HEK293 (cell line): Measurements from ENCODE around the gene C1QBP.

Experiments
- BCL11A ChIP-seq: fragments of 450-650 bp; formaldehyde crosslinking; IDR thresholded peaks from 2 replicates; pipeline ENCODE4 v1.5.1; 2016; ENCODE audit warnings: low read depth, missing biosample characterization, missing genetic modification characterization
- INSM2 ChIP-seq: fragments of 450-650 bp; formaldehyde crosslinking; IDR thresholded peaks from 2 replicates; pipeline ENCODE4 v1.5.1; 2016; ENCODE audit warnings: missing biosample characterization, missing genetic modification characterization
- OVOL3 ChIP-seq: fragments of 450-650 bp; formaldehyde crosslinking; IDR thresholded peaks from 2 replicates; pipeline ENCODE4 v1.5.1; 2016; ENCODE audit warnings: missing biosample characterization, missing genetic modification characterization
- SETDB1 ChIP-seq: IDR thresholded peaks from one replicate; pipeline ENCODE4 v1.6.1; 2017; ENCODE audit warnings: mild to moderate bottlenecking, low read length, moderate library complexity, mixed read lengths; ENCODE audit not compliant: insufficient read length
- SP3 ChIP-seq: fragments of 450-650 bp; formaldehyde crosslinking; IDR thresholded peaks from 2 replicates; pipeline ENCODE4 v1.5.1; 2016; ENCODE audit warnings: missing biosample characterization, missing genetic modification characterization
- SP7 ChIP-seq: fragments of 450-650 bp; formaldehyde crosslinking; IDR thresholded peaks from 2 replicates; pipeline ENCODE4 v1.5.1; 2016; ENCODE audit warnings: missing biosample characterization, missing genetic modification characterization
- ZBTB48 ChIP-seq: fragments of 450-650 bp; formaldehyde crosslinking; IDR thresholded peaks from 2 replicates; pipeline ENCODE4 v1.5.1; 2016; ENCODE audit warnings: missing biosample characterization, missing genetic modification characterization
- ZBTB6 ChIP-seq: fragments of 450-650 bp; formaldehyde crosslinking; IDR thresholded peaks from 2 replicates; pipeline ENCODE4 v1.5.1; 2017; ENCODE audit warnings: missing biosample characterization, missing genetic modification characterization
- ZBTB7A ChIP-seq: fragments of 450-650 bp; formaldehyde crosslinking; IDR thresholded peaks from 2 replicates; pipeline ENCODE4 v1.5.1; 2016; ENCODE audit warnings: low read depth, missing biosample characterization, missing genetic modification characterization
- ZNF184 ChIP-seq: fragments of 450-650 bp; IDR thresholded peaks from 2 replicates; pipeline ENCODE4 v1.5.1; 2018; ENCODE audit warnings: missing biosample characterization, mild to moderate bottlenecking, missing genetic modification characterization
- ZNF2 ChIP-seq: fragments of 450-650 bp; formaldehyde crosslinking; IDR thresholded peaks from 2 replicates; pipeline ENCODE4 v1.5.1; 2016; ENCODE audit warnings: missing biosample characterization, missing genetic modification characterization
- ZNF449 ChIP-seq: fragments of 450-650 bp; formaldehyde crosslinking; IDR thresholded peaks from 2 replicates; pipeline ENCODE4 v1.5.1; 2017; ENCODE audit warnings: missing biosample characterization, mild to moderate bottlenecking, missing genetic modification characterization, moderate library complexity
- ZNF473 ChIP-seq: fragments of 450-650 bp; formaldehyde crosslinking; IDR thresholded peaks from 2 replicates; pipeline ENCODE4 v1.5.1; 2017; ENCODE audit warnings: missing biosample characterization, missing genetic modification characterization
- ZNF544 ChIP-seq: fragments of 450-650 bp; formaldehyde crosslinking; IDR thresholded peaks from 2 replicates; pipeline ENCODE4 v1.5.0; 2017; ENCODE audit warnings: missing biosample characterization, missing genetic modification characterization
- ZNF549 ChIP-seq: fragments of 450-650 bp; IDR thresholded peaks from 2 replicates; pipeline ENCODE4 v1.5.1; 2018; ENCODE audit warnings: missing biosample characterization, missing genetic modification characterization, mild to moderate bottlenecking, inconsistent platforms, moderate library complexity
- ZNF660 ChIP-seq: fragments of 450-650 bp; IDR thresholded peaks from 2 replicates; pipeline ENCODE4 v1.5.1; 2018; ENCODE audit warnings: missing biosample characterization, mild to moderate bottlenecking, missing genetic modification characterization
- ZNF747 ChIP-seq: fragments of 450-650 bp; formaldehyde crosslinking; IDR thresholded peaks from 2 replicates; pipeline ENCODE4 v1.5.1; 2016; ENCODE audit warnings: missing biosample characterization, missing genetic modification characterization
- ZNF768 ChIP-seq: fragments of 450-650 bp; formaldehyde crosslinking; IDR thresholded peaks from 2 replicates; pipeline ENCODE4 v1.5.1; 2018; ENCODE audit warnings: missing biosample characterization, mild to moderate bottlenecking, missing genetic modification characterization
- ZSCAN23 ChIP-seq: fragments of 450-650 bp; formaldehyde crosslinking; IDR thresholded peaks from 2 replicates; pipeline ENCODE4 v1.5.1; 2016; ENCODE audit warnings: missing biosample characterization, missing genetic modification characterization
- TF ChIP-seq, protein P1 (sequence below): fragments of 450-650 bp; formaldehyde crosslinking; IDR thresholded peaks from 2 replicates; pipeline ENCODE4 v1.5.1; 2016; ENCODE audit warnings: missing biosample characterization, missing genetic modification characterization
- TF ChIP-seq, protein P2 (sequence below): fragments of 450-650 bp; formaldehyde crosslinking; IDR thresholded peaks from 2 replicates; pipeline ENCODE4 v1.5.1; 2016; ENCODE audit warnings: missing biosample characterization, missing genetic modification characterization, low read depth
- TF ChIP-seq, protein P3 (sequence below): fragments of 450-650 bp; formaldehyde crosslinking; IDR thresholded peaks from 2 replicates; pipeline ENCODE4 v1.5.1; 2016; ENCODE audit warnings: missing biosample characterization, missing genetic modification characterization
- TF ChIP-seq, protein P4 (sequence below): fragments of 450-650 bp; formaldehyde crosslinking; IDR thresholded peaks from 2 replicates; pipeline ENCODE4 v1.5.1; 2017; ENCODE audit warnings: missing biosample characterization, missing genetic modification characterization
- TF ChIP-seq, protein P5 (sequence below): fragments of 450-650 bp; formaldehyde crosslinking; IDR thresholded peaks from 2 replicates; pipeline ENCODE4 v1.5.1; 2016; ENCODE audit warnings: missing biosample characterization, missing genetic modification characterization

C1QBP gene

GRCh38 chr17:5413682-5414081 is 25.3 kb downstream of the C1QBP start (continued):
- TF ChIP-seq, protein P1, sequence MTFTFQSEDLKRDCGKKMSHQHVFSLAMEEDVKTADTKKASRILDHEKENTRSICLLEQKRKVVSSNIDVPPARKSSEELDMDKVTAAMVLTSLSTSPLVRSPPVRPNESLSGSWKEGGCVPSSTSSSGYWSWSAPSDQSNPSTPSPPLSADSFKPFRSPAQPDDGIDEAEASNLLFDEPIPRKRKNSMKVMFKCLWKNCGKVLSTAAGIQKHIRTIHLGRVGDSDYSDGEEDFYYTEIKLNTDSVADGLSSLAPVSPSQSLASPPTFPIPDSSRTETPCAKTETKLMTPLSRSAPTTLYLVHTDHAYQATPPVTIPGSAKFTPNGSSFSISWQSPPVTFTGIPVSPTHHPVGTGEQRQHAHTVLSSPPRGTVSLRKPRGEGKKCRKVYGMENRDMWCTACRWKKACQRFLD: no peak
- no peak for TF ChIP-seq ZSCAN23 (tag by site-specific recombination)
- no peak for TF ChIP-seq SETDB1
- TF ChIP-seq ZNF473: no peak
- peak; percentile 85 for TF ChIP-seq INSM2 (tag by site-specific recombination)
- no peak for TF ChIP-seq ZNF768
- TF ChIP-seq ZBTB6 (tag by site-specific recombination): peak; percentile 63; the same call in 1 of the 2 replicates
- peak; percentile 26; the same call in 1 of the 2 replicates for TF ChIP-seq OVOL3 (tag by site-specific recombination)
- TF ChIP-seq SP3 (tag by site-specific recombination): peak; percentile 31
- TF ChIP-seq ZNF660 (tag by site-specific recombination): peak; percentile 58; the same call in 1 of the 2 replicates
- no peak for TF ChIP-seq ZNF544 (tag by site-specific recombination)
- TF ChIP-seq, protein P2, sequence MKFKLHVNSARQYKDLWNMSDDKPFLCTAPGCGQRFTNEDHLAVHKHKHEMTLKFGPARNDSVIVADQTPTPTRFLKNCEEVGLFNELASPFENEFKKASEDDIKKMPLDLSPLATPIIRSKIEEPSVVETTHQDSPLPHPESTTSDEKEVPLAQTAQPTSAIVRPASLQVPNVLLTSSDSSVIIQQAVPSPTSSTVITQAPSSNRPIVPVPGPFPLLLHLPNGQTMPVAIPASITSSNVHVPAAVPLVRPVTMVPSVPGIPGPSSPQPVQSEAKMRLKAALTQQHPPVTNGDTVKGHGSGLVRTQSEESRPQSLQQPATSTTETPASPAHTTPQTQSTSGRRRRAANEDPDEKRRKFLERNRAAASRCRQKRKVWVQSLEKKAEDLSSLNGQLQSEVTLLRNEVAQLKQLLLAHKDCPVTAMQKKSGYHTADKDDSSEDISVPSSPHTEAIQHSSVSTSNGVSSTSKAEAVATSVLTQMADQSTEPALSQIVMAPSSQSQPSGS (tag by site-specific recombination): no peak
- no peak for TF ChIP-seq ZBTB48 (tag by site-specific recombination)
- peak; percentile 91 for TF ChIP-seq SP7 (tag by site-specific recombination)
- TF ChIP-seq, protein P3, sequence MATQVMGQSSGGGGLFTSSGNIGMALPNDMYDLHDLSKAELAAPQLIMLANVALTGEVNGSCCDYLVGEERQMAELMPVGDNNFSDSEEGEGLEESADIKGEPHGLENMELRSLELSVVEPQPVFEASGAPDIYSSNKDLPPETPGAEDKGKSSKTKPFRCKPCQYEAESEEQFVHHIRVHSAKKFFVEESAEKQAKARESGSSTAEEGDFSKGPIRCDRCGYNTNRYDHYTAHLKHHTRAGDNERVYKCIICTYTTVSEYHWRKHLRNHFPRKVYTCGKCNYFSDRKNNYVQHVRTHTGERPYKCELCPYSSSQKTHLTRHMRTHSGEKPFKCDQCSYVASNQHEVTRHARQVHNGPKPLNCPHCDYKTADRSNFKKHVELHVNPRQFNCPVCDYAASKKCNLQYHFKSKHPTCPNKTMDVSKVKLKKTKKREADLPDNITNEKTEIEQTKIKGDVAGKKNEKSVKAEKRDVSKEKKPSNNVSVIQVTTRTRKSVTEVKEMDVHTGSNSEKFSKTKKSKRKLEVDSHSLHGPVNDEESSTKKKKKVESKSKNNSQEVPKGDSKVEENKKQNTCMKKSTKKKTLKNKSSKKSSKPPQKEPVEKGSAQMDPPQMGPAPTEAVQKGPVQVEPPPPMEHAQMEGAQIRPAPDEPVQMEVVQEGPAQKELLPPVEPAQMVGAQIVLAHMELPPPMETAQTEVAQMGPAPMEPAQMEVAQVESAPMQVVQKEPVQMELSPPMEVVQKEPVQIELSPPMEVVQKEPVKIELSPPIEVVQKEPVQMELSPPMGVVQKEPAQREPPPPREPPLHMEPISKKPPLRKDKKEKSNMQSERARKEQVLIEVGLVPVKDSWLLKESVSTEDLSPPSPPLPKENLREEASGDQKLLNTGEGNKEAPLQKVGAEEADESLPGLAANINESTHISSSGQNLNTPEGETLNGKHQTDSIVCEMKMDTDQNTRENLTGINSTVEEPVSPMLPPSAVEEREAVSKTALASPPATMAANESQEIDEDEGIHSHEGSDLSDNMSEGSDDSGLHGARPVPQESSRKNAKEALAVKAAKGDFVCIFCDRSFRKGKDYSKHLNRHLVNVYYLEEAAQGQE (tag by site-specific recombination): no peak
- no peak for TF ChIP-seq ZNF549 (tag by site-specific recombination)
- TF ChIP-seq, protein P4, sequence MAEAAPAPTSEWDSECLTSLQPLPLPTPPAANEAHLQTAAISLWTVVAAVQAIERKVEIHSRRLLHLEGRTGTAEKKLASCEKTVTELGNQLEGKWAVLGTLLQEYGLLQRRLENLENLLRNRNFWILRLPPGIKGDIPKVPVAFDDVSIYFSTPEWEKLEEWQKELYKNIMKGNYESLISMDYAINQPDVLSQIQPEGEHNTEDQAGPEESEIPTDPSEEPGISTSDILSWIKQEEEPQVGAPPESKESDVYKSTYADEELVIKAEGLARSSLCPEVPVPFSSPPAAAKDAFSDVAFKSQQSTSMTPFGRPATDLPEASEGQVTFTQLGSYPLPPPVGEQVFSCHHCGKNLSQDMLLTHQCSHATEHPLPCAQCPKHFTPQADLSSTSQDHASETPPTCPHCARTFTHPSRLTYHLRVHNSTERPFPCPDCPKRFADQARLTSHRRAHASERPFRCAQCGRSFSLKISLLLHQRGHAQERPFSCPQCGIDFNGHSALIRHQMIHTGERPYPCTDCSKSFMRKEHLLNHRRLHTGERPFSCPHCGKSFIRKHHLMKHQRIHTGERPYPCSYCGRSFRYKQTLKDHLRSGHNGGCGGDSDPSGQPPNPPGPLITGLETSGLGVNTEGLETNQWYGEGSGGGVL (tag by site-specific recombination): peak; percentile 38; the same call in 1 of the 2 replicates
- no peak for TF ChIP-seq ZBTB7A
- no peak for TF ChIP-seq BCL11A (tag by site-specific recombination)
- TF ChIP-seq, protein P5, sequence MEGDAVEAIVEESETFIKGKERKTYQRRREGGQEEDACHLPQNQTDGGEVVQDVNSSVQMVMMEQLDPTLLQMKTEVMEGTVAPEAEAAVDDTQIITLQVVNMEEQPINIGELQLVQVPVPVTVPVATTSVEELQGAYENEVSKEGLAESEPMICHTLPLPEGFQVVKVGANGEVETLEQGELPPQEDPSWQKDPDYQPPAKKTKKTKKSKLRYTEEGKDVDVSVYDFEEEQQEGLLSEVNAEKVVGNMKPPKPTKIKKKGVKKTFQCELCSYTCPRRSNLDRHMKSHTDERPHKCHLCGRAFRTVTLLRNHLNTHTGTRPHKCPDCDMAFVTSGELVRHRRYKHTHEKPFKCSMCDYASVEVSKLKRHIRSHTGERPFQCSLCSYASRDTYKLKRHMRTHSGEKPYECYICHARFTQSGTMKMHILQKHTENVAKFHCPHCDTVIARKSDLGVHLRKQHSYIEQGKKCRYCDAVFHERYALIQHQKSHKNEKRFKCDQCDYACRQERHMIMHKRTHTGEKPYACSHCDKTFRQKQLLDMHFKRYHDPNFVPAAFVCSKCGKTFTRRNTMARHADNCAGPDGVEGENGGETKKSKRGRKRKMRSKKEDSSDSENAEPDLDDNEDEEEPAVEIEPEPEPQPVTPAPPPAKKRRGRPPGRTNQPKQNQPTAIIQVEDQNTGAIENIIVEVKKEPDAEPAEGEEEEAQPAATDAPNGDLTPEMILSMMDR (tag by site-specific recombination): no peak
- TF ChIP-seq ZNF449 (tag by site-specific recombination): no peak
- no peak for TF ChIP-seq ZNF747
- 0 out of 2 replicates have a peak, but pooled peaks have one; percentile 49 for TF ChIP-seq ZNF2 (tag by site-specific recombination)
- peak; percentile 82; the same call in 1 of the 2 replicates for TF ChIP-seq ZNF184
